GM18861 (cell line): ENCODE measurements around the gene PPM1B.
A peak's percentile ranks its signal among the peaks of the same experiment; 100 is the strongest.
"Not testable (repeated sequence)": the region's sequence is repeated elsewhere in the genome, so short reads cannot be mapped to it uniquely, and the experiment has no call there.

ENCODE experiments used
- ATAC-seq: cut with Tn5 transposase; IDR thresholded peaks from one replicate; pipeline ENCODE4 v1.9.1; 2021; ENCODE audit not compliant: unreplicated experiment

PPM1B gene

GRCh38 chr2:44195714-44196113 lies 27.0 kb downstream of the PPM1B start:
- no peak for ATAC-seq

GRCh38 chr2:44197816-44198215 lies 29.1 kb downstream of the PPM1B start:
- ATAC-seq: no peak

GRCh38 chr2:44200011-44200410 lies 31.3 kb downstream of the PPM1B start:
- no peak for ATAC-seq

- ATAC-seq: no peak
These were observed 32.1 kb downstream of the PPM1B start for GRCh38 chr2:44200759-44201158.

- no peak for ATAC-seq
These were observed 33.0 kb downstream of the PPM1B start for GRCh38 chr2:44201648-44202165.

GRCh38 chr2:44203542-44203941 lies 34.9 kb downstream of the PPM1B start:
- no peak for ATAC-seq

- ATAC-seq: no peak
These were observed 36.5 kb downstream of the PPM1B start for GRCh38 chr2:44205169-44205568.

- ATAC-seq: no peak
These were observed 38.4 kb downstream of the PPM1B start for GRCh38 chr2:44207102-44207501.

GRCh38 chr2:44207648-44208047 lies 39.0 kb downstream of the PPM1B start:
- not testable (repeated sequence) for ATAC-seq

GRCh38 chr2:44210362-44210761 lies 41.7 kb downstream of the PPM1B start:
- ATAC-seq: no peak

- no peak for ATAC-seq
These were observed 42.5 kb downstream of the PPM1B start for GRCh38 chr2:44211183-44211582.

- ATAC-seq: no peak
These were observed 43.6 kb downstream of the PPM1B start for GRCh38 chr2:44212302-44212701.

GRCh38 chr2:44215827-44216226 lies 47.2 kb downstream of the PPM1B start:
- ATAC-seq: no peak

- no peak for ATAC-seq
These were observed 50.1 kb downstream of the PPM1B start for GRCh38 chr2:44218771-44219170.

- no peak for ATAC-seq
These were observed 58.1 kb downstream of the PPM1B start for GRCh38 chr2:44226753-44227152.

- ATAC-seq: no peak
These were observed 61.7 kb downstream of the PPM1B start for GRCh38 chr2:44230378-44230777.

- ATAC-seq: no peak
These were observed 64.9 kb downstream of the PPM1B start for GRCh38 chr2:44233450-44234128.

GRCh38 chr2:44237221-44237620 lies 68.5 kb downstream of the PPM1B start:
- ATAC-seq: peak; percentile 62

GRCh38 chr2:44242904-44243303 lies 74.2 kb downstream of the PPM1B start:
- no peak for ATAC-seq

- no peak for ATAC-seq
These were observed 75.6 kb downstream of the PPM1B start for GRCh38 chr2:44244135-44244871.

GRCh38 chr2:44245083-44245861 lies 76.6 kb downstream of the PPM1B start:
- ATAC-seq: no peak

GRCh38 chr2:44246436-44246835 lies 77.8 kb downstream of the PPM1B start:
- ATAC-seq: no peak
